ENCODE results near the gene HMGN4. TPM values are rescaled to one million over a fixed set of nuclear protein-coding genes. Genes with fewer than 3 reads are reported as not detected.
"Not testable (repeated sequence)": the region's sequence is repeated elsewhere in the genome, so short reads cannot be mapped to it uniquely, and the experiment has no call there.

Gene HMGN4
- total RNA-seq, 1 donor = 85.1 TPM

DNA sequence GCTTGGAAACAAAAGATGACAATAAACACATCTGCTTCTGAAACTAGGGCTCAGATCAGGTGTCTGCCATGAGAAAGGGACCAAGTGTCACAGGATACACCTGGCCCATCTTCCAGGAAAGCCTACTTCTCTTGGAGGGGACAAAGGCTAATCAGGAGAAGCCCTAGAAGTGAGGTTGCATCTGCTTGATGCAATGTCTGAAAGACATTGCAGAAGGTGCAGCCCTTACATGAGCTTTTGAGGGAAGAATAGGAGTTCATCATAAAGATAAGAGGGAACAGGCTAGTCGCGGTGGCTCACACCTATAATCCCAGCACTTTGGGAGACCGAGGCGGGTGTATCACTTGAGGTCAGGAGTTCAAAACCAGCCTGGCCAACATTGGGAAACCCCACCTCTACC, 40.6 kb upstream of the HMGN4 start:
- TF ChIP-seq, protein P1, sequence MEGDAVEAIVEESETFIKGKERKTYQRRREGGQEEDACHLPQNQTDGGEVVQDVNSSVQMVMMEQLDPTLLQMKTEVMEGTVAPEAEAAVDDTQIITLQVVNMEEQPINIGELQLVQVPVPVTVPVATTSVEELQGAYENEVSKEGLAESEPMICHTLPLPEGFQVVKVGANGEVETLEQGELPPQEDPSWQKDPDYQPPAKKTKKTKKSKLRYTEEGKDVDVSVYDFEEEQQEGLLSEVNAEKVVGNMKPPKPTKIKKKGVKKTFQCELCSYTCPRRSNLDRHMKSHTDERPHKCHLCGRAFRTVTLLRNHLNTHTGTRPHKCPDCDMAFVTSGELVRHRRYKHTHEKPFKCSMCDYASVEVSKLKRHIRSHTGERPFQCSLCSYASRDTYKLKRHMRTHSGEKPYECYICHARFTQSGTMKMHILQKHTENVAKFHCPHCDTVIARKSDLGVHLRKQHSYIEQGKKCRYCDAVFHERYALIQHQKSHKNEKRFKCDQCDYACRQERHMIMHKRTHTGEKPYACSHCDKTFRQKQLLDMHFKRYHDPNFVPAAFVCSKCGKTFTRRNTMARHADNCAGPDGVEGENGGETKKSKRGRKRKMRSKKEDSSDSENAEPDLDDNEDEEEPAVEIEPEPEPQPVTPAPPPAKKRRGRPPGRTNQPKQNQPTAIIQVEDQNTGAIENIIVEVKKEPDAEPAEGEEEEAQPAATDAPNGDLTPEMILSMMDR (IDR thresholded peaks at IDR 0.05; ENCODE audit: insufficient read depth, low read depth, low read length) = no peak

DNA sequence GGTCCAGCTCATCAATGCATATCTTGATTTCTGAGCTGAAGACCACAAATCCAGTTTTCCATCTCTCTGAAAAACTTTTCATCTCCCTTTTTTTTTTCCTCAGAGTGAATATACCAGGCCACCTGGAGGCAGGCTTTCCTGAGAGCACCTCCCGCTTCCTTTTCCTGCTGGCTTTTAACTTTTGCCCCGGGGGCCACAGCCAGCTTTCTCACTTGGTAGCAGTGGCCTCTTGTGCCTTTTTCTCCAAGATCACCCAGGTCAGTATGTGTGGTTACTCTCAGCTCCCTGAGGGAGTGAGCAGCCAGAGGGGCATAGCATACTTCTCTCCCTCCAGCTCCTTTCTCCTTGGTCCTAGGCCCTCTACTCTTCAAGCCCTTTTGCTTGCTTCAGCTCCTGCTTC, 38.1 kb upstream of the HMGN4 start, which contains the start of gene BTN1A1:
Gene BTN1A1 (plus strand): TSS at position 202 of the 400 bp plus-strand sequence. CDS start 984 bp downstream, outside the sequence.
- H3K4me3 ChIP-seq (ENCODE audit: low read depth, low read length) = no peak within 1 kb of the TSS
- TF ChIP-seq, protein P1 (IDR thresholded peaks at IDR 0.05; ENCODE audit: insufficient read depth, low read depth, low read length) = no peak
- no peak for DNase-seq (ENCODE audit: low read depth)

More for the DNA sequence above, 40.6 kb upstream of the HMGN4 start:
- DNase-seq (ENCODE audit: low read depth) = no peak
- no peak overlapping the region for H3K4me3 ChIP-seq (ENCODE audit: low read depth, low read length)

DNA sequence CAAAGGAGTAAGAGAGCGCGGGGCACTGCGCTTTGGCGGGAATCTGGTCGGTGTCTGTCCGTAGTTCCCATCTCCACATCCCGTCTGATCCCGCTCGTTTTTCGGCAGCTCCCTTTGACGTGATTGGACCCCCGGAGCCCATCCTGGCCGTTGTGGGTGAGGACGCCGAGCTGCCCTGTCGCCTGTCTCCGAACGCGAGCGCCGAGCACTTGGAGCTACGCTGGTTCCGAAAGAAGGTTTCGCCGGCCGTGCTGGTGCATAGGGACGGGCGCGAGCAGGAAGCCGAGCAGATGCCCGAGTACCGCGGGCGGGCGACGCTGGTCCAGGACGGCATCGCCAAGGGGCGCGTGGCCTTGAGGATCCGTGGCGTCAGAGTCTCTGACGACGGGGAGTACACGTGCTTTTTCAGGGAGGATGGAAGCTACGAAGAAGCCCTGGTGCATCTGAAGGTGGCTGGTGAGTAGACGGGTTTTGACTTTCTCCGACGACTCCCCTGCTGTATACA, 36.6 kb upstream of the HMGN4 start:
- peak overlapping the region; percentile 42 for H3K4me3 ChIP-seq (ENCODE audit: low read depth, low read length)
- TF ChIP-seq, protein P1 (IDR thresholded peaks at IDR 0.05; ENCODE audit: insufficient read depth, low read depth, low read length) = no peak
- peak; percentile 20 for DNase-seq (ENCODE audit: low read depth)

DNA sequence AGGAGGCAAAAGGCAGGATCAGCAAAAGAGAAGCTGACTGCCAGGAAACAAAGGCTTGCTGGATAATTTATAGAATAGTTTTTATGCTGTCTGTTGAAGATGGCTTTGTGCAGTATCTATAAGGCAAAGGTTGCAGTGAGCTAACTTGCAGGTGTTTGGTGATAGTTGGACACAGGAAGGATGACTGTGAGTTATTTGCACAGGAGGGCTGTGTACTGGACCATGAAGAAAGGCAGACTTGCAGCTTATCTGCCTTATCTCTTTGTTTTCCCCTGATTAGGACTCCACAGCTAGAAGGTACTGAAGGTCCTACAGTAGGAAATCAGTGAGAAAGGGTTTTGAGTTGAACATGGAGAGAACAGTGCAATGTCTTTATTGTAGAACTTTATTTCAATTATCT, 36.0 kb upstream of the HMGN4 start:
- TF ChIP-seq, protein P1 (IDR thresholded peaks at IDR 0.05; ENCODE audit: insufficient read depth, low read depth, low read length) = no peak
- no peak for DNase-seq (ENCODE audit: low read depth)
- H3K4me3 ChIP-seq (ENCODE audit: low read depth, low read length) = no peak overlapping the region

DNA sequence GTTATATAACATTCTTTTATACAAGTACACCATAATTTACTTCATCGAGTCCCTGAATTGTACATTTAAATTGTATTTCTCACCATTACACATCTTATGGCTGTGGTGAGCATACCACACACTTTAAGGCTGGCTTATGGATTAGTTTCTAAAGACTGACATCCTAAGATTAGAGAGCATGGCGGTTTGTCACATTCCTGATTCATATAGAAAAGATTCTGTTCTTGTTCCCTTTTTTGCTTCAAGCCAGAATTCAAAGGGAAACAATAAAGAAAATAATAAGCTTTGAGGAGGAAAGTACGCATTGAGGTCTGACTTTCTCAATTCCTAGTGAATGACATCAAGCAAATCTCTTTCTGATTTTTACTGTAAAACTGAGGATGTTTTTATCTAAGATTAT, 35.5 kb upstream of the HMGN4 start:
- no peak overlapping the region for H3K4me3 ChIP-seq (ENCODE audit: low read depth, low read length)
- TF ChIP-seq, protein P1 (IDR thresholded peaks at IDR 0.05; ENCODE audit: insufficient read depth, low read depth, low read length) = no peak
- DNase-seq (ENCODE audit: low read depth) = no peak

DNA sequence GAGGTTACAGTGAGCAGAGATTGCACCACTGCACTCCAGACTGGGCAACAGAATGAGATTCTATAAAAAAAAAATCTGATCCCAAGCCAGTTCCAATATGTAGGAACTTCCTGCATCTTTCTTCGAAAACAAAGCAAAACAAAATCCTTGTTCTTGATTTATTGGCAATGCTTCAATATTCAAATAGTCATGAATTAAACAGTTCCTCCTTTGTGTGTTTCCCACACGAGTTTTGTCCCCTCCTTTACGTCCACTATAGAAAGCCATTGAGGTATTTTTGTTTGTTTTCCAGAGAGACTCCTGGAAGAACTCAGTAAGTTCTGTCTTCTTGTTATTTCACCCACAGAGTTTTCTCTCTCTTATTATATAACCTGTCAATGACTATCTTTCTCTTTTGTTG, 30.5 kb upstream of the HMGN4 start:
- no peak for DNase-seq (ENCODE audit: low read depth)
- no peak overlapping the region for H3K4me3 ChIP-seq (ENCODE audit: low read depth, low read length)
- TF ChIP-seq, protein P1 (IDR thresholded peaks at IDR 0.05; ENCODE audit: insufficient read depth, low read depth, low read length) = no peak

DNA sequence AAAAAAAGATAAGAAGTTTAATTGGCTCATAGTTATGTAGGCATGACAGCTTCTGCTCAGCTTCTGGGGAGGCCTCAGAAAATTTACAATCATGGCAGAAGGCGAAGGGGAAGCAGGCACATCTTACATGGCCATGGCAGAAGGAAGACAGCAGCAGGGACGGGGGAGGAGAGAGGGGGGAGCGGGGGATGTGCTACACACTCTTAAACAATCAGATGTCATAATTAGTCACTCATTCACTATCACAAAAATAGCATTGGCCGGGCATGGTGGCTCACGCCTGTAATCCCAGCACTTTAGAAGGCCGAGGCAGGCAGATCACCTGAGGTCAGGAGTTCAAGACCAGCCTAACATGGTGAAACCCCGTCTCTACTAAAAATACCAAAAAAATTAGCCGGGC, 27.1 kb upstream of the HMGN4 start:
- not testable (repeated sequence) for H3K4me3 ChIP-seq (ENCODE audit: low read depth, low read length); DNase-seq (ENCODE audit: low read depth)

Data from fibroblast of villous mesenchyme (primary cell).